HG03108 (cell line): ENCODE results near the gene PPIB.
"Not testable (repeated sequence)": the region's sequence is repeated elsewhere in the genome, so short reads cannot be mapped to it uniquely, and the experiment has no call there.

Experiments
- ATAC-seq: cut with Tn5 transposase; IDR thresholded peaks from one replicate; pipeline ENCODE4 v1.9.1; 2021; ENCODE audit warnings: moderate library complexity; ENCODE audit not compliant: unreplicated experiment

Gene PPIB

GRCh38 chr15:64110950-64111678 lies 51.7 kb downstream of the PPIB start:
- ATAC-seq = no peak

- not testable (repeated sequence) for ATAC-seq
Observed at GRCh38 chr15:64110108-64110701, 52.6 kb downstream of the PPIB start.

- ATAC-seq = no peak
Observed at GRCh38 chr15:64107337-64107736, 55.5 kb downstream of the PPIB start.
